GM23248 (cell line): ENCODE measurements around the gene TP53I3.
"Not testable (repeated sequence)": the region's sequence is repeated elsewhere in the genome, so short reads cannot be mapped to it uniquely, and the experiment has no call there.

Experiments
- EZH2 ChIP-seq: fragments of 200-600 bp; sonication (generic); IDR thresholded peaks from 2 replicates; pipeline ENCODE4 v1.6.1; 2018; ENCODE audit warnings: antibody characterized with exemption, mild to moderate bottlenecking; ENCODE audit not compliant: insufficient read depth, poor library complexity, severe bottlenecking
- EZH2phosphoT487 ChIP-seq: fragments of 200-600 bp; sonication (generic); IDR thresholded peaks from 2 replicates; pipeline ENCODE4 v1.6.1; 2018; ENCODE audit warnings: antibody characterized with exemption, moderate library complexity, mild to moderate bottlenecking, low read depth; ENCODE audit not compliant: insufficient read depth

DNA sequence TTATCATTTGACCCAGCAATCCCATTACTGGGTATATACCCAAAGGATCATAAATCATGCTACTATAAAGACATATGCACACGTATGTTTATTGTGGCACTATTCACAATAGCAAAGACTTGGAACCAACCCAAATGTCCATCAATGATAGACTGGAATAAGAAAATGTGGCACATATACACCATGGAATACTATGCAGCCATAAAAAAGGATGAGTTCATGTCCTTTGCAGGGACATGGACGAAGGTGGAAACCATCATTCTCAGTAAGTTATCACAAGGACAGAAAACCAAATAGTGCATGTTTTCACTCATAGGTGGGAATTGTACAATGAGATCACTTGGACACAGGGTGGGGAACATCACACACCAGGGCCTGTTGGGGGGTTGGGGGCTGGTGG is 16.1 kb upstream of the TP53I3 start:
- TF ChIP-seq EZH2phosphoT487, EZH2: not testable (repeated sequence)
